ENCODE results near the gene TMEM9B.
A peak's percentile ranks its signal among the peaks of the same experiment; 100 is the strongest.
"Not testable (repeated sequence)": the region's sequence is repeated elsewhere in the genome, so short reads cannot be mapped to it uniquely, and the experiment has no call there.

The TMEM9B gene

DNA sequence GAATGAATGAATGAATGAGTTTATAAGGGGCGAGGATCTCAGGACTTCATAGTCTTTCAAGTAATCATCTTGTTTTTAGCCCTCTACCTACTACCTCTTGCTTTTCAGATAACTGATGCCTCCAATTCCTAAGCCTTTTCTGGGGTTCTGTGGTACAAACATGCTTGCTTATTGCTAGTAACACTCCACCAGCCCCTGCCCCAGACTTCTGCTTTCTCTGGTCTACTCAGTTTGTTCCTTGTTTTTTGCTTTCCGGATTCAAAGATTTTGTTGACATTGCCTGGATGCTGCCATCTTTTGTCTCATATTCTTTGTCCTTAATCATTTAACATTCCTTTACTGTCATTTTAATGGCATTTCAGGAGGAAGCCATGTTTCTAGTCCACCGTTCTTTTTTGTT, 8.9 kb upstream of the TMEM9B start:
- no peak for DNase-seq (ENCODE audit: low read depth, low spot score)

GRCh38 chr11:8971924-8972316, 7.7 kb upstream of the TMEM9B start:
- no peak for DNase-seq (ENCODE audit: low read depth, low spot score)

DNA sequence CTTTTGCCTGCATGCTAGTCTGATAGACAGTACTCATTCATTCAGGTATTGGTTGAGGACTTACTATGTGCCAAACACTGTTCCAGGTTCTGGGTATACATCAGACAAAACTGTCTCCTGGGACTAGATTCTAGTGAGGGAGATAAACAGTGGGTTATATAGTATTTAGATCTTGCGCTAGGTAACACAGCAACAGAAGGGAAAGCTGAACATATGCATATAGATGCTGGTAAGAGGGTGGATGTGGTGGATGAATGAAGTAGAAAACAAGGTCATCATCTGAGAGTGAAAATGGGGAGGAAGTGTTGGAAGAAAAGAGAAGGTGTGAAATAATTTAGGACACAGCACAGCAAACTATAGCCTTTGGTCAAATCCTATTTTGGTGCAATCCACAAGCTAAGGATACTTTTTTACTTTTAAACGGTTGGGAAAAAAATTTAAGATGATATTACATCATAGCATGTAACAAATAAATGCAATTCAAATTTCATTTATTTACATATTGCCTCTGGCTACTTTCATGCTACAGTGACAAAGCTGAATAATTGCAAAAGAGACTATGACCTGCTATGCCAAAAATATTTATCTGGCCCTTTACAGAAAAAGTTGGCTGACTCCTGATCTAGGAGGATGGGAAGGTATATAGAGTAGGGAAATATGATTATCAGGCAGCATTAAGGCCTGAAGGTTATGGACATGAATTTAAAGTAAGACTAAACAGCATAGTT, 7.1 kb upstream of the TMEM9B start:
- no peak for DNase-seq (ENCODE audit: low read depth, low spot score)

- DNase-seq (ENCODE audit: low read depth, low spot score): no peak
These were observed 2.9 kb upstream of the TMEM9B start for GRCh38 chr11:8967184-8967583.

DNA sequence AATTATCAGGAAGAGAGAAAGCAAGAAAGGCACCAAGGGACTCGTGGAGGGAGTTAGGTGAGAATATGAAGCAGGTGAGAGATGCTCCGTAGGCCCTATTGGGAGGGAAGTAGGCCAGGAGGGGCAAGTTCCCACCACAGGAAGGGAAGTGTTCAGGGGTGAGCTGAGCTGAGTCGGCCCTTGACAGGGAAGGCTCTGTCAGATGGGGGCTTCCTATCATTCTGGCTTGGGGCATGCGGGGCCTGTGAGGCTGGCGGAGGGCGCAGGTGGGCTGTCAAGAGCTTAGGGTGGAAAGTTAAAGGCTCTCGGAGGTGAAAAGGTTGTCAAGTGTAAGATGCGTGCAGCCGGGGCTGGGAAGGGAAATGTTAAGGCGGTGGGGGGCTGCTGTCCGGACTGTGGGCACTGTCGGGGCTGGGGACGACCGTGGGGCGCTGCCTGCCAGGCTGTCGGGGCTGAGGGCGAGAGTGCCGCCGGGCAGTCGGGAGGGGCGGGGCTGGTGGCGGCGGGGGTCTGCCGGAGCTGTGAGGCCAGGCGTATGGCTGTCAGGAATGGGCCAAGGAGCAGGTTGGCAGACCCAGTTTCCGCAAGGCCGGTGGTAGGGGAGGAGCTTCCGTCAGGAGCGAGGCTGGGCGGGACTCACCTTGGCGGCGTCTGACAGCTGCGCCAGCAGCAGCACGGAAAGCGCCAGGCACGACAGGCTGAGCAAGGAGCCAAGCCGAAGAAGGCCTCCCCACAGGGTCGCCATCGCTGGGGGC, 496 bp downstream of the TMEM9B start:
- DNase-seq (ENCODE audit: low read depth, low spot score): peak; percentile 49

- no peak for DNase-seq (ENCODE audit: low read depth, low spot score)
These were observed 1.4 kb downstream of the TMEM9B start for GRCh38 chr11:8962841-8963240.

- DNase-seq (ENCODE audit: low read depth, low spot score): no peak
These were observed 2.8 kb downstream of the TMEM9B start for GRCh38 chr11:8961401-8961800.

GRCh38 chr11:8959546-8960166, 4.6 kb downstream of the TMEM9B start:
- DNase-seq (ENCODE audit: low read depth, low spot score): no peak

- no peak for DNase-seq (ENCODE audit: low read depth, low spot score)
These were observed 7.4 kb downstream of the TMEM9B start for GRCh38 chr11:8956860-8957259.

GRCh38 chr11:8948886-8949285, 15.4 kb downstream of the TMEM9B start:
- no peak for DNase-seq (ENCODE audit: low read depth, low spot score)

DNA sequence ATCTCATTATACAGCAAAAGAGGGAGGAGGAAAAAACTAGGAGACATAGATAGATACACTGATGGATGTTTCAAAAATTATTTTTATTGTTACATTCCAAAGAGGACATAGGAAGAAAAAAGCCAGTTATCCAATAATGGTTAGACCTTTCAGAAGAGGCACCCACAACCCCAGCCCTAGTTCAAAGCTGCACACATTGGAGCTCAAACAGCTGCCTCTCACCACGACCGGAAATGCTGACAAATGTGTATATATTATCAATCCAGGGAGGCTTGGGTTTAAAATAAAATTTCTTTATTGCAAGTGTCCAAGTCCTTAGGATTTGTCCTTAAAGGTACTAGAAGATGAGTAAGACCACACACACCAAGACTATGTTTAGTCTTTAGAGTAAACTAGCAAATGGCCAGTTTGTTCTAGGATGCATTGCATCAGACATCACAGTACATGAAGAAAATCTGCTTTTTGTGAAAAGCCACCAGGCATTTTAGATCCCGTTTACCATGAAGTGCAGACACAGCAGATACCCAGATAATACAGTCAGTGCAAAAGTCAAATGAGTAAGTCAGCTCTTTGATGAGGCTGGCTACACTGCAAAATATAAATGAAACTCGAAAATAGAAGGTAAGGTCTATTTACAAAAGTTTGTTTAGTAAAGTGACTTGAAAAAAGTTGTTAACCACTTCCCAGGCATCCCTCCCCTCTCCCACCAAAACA, 16.9 kb downstream of the TMEM9B start:
- no peak for DNase-seq (ENCODE audit: low read depth, low spot score)

- DNase-seq (ENCODE audit: low read depth, low spot score): no peak
These were observed 21.6 kb downstream of the TMEM9B start, which contains the start of gene ASCL3 for GRCh38 chr11:8942518-8943066. Gene ASCL3 (minus strand): TSS chr11:8943016. CDS start chr11:8938161, 4,855 bp downstream.

GRCh38 chr11:8941341-8942103, 22.7 kb downstream of the TMEM9B start:
- no peak for DNase-seq (ENCODE audit: low read depth, low spot score)

DNA sequence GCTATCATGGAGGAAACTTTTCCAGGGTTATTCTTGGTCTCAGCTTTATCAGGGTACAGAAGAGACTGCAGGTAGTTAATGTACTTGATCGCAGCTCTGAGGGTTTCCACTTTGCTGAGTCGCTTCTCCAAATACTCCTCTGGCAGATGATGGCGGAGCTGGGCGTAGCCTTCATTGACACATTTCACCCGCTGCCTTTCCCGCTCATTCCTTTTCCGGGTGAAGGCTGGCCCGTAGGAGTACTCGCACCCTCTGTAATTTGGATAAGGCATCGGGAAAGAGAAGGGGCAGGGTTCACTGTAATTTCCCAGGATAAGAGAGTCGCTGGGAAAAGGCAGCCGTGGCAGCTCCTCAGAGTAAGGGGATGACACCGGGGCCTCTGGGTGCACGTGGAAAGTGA, 26.6 kb downstream of the TMEM9B start:
- DNase-seq (ENCODE audit: low read depth, low spot score): no peak

- no peak for DNase-seq (ENCODE audit: low read depth, low spot score)
These were observed 27.1 kb downstream of the TMEM9B start for GRCh38 chr11:8937159-8937558.

DNA sequence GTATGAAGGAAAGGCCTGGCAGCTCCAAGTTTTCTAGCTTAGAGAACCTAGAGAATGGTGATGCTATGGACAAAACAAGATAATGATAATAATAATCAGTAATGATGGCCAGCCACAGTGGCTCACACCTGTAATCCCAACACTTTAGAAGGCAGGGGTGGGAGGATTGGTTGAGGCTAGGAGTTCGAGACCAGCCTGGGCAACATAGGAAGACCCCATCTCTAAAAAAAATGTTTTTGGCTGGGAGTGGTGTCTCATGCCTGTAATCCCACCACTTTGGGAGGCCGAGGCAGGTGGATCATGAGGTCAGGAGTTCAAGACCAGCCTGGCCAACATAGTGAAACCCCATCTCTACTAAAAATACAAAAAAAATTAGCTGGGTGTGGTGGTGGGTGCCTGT, 28.5 kb downstream of the TMEM9B start:
- not testable (repeated sequence) for DNase-seq (ENCODE audit: low read depth, low spot score)

- no peak for DNase-seq (ENCODE audit: low read depth, low spot score)
These were observed 29.3 kb downstream of the TMEM9B start for GRCh38 chr11:8934742-8935488.

- DNase-seq (ENCODE audit: low read depth, low spot score): no peak
These were observed 30.3 kb downstream of the TMEM9B start for GRCh38 chr11:8933931-8934330.

GRCh38 chr11:8932564-8933180, 31.6 kb downstream of the TMEM9B start, which contains the start of gene C11orf16:
Gene C11orf16 (minus strand): TSS chr11:8932947. CDS start chr11:8932308, 639 bp downstream.
- no peak for DNase-seq (ENCODE audit: low read depth, low spot score)

All from activated naive CD8-positive, alpha-beta T cell treated with anti-CD3 and anti-CD28 coated beads, Interleukin-2, amount 50 U/mL, for 16 hours (primary cell).